ENCODE data around the gene SMPD3. TPM values are rescaled to one million over a fixed set of nuclear protein-coding genes. Genes with fewer than 3 reads are reported as not detected.

The SMPD3 gene
- total and polyA plus RNA-seq, 2 experiments from 2014 or later = 5.7 to 6.3 TPM

DNA sequence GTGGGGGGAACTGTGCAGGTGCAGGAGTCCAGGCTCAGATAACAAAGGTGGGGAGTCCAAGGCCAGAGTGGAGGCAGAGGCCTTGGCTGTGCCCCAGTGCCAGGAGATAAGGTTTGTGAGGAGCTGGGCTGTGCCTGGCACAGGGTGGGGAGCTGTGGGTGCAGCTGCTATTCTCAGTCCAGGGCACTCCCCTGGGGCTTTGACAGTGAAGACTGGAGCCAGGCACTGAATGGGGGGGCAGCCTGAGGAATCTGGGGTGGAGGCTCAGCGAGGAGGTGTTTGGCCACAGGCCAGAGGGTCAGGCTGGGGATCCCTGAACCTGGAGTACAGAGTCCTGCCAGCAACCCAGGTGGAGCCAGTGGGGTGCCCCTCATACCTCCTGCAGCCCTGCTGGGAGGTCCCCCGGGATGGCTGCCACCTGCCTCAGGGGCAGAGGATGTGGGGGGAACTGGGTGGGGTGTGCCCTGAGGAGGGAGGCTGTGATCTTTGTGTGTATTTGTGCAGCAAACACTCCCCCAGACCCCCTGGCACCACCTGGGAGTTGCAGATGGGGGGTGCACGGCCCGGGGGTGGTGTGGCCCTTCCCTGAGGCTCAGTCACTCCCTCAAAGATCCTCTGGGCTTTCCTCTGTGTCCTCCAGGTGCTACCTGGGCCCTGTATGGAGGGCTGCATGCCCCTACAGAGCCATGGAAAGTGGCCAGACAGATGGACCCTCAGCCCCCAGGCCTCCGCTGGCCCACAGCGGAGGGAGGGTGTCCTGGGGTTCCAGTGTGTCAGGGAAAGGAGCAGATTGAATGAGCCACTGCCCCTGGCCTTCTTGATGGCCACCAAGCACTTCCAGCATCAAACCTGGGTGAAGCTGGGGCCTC is 44.5 kb upstream of the SMPD3 start:
- peak; percentile 20 for DNase-seq (ENCODE audit: low spot score)
- Histone ChIP-seq H3K9me3 (ENCODE audit: low read depth) (no peaks in the 10 kb centered on the region), H3K36me3 (replicated peaks; ENCODE audit: insufficient read depth, low read depth) (no peaks in the 10 kb centered on the region), H2AFZ (no peak overlapping the region), H3K4me3 (no peak overlapping the region), H3K27ac (no peak overlapping the region), H3K79me2 (no peaks in the 10 kb centered on the region), H3K4me2 (no peak overlapping the region), H3K4me1 (ENCODE audit: insufficient read depth) (no peaks in the 10 kb centered on the region), H3K9me2 (replicated peaks; ENCODE audit: insufficient read depth) (no peaks in the 10 kb centered on the region), H3K27me3 (no peaks in the 10 kb centered on the region), H4K20me1 (ENCODE audit: insufficient read depth, poor library complexity, severe bottlenecking) (no peaks in the 10 kb centered on the region)
- no peak for TF ChIP-seq EZH2 (IDR thresholded peaks at IDR 0.05; ENCODE audit: borderline replicate concordance)
- TF ChIP-seq, protein P1, sequence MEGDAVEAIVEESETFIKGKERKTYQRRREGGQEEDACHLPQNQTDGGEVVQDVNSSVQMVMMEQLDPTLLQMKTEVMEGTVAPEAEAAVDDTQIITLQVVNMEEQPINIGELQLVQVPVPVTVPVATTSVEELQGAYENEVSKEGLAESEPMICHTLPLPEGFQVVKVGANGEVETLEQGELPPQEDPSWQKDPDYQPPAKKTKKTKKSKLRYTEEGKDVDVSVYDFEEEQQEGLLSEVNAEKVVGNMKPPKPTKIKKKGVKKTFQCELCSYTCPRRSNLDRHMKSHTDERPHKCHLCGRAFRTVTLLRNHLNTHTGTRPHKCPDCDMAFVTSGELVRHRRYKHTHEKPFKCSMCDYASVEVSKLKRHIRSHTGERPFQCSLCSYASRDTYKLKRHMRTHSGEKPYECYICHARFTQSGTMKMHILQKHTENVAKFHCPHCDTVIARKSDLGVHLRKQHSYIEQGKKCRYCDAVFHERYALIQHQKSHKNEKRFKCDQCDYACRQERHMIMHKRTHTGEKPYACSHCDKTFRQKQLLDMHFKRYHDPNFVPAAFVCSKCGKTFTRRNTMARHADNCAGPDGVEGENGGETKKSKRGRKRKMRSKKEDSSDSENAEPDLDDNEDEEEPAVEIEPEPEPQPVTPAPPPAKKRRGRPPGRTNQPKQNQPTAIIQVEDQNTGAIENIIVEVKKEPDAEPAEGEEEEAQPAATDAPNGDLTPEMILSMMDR (IDR thresholded peaks at IDR 0.05; ENCODE audit: poor library complexity) = no peak
- TF ChIP-seq EZH2phosphoT487 (IDR thresholded peaks at IDR 0.05; ENCODE audit: low read depth, severe bottlenecking, unreplicated experiment) = no peak
- WGBS (ENCODE audit: low lambda C conversion rate, missing lambda C conversion rate) = 81% methylated on average over 6 of the region's 6 CpGs

DNA sequence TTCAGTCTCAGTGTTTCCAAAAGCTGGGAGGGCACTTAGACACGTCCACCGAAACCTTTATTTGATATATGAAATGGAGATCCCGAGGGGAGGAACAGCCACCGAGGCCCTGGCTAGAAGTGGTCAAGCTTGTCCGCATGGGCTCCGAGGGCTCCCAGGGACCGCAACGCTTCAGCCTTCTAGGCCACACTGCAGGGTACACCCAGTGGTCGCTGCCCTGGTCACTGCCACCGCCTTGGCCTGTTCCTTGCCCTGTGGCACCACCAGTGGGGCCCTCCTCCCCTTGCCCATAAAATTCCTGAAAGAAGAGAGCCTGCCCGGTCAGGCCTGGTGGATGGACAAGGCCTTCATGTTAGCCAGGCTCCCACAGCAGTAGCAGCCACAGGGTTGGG is 43.8 kb upstream of the SMPD3 start:
- H3K9me3 ChIP-seq (ENCODE audit: low read depth) = no peaks in the 10 kb centered on the region
- H3K79me2 ChIP-seq = no peaks in the 10 kb centered on the region
- DNase-seq (ENCODE audit: low spot score) = no peak
- H3K4me3 ChIP-seq = no peak overlapping the region
- TF ChIP-seq, protein P1 (IDR thresholded peaks at IDR 0.05; ENCODE audit: poor library complexity) = no peak
- no peak for TF ChIP-seq EZH2phosphoT487 (IDR thresholded peaks at IDR 0.05; ENCODE audit: low read depth, severe bottlenecking, unreplicated experiment)
- TF ChIP-seq EZH2 (IDR thresholded peaks at IDR 0.05; ENCODE audit: borderline replicate concordance) = no peak
- no peaks in the 10 kb centered on the region for H3K36me3 ChIP-seq (replicated peaks; ENCODE audit: insufficient read depth, low read depth)
- WGBS (ENCODE audit: low lambda C conversion rate, missing lambda C conversion rate) = 90% methylated on average over 11 of the region's 11 CpGs
- no peaks in the 10 kb centered on the region for H3K27me3 ChIP-seq
- no peaks in the 10 kb centered on the region for H4K20me1 ChIP-seq (ENCODE audit: insufficient read depth, poor library complexity, severe bottlenecking)
- H3K27ac ChIP-seq = no peak overlapping the region
- H3K4me1 ChIP-seq (ENCODE audit: insufficient read depth) = no peaks in the 10 kb centered on the region
- H3K4me2 ChIP-seq = no peak overlapping the region
- H3K9me2 ChIP-seq (replicated peaks; ENCODE audit: insufficient read depth) = no peaks in the 10 kb centered on the region
- no peak overlapping the region for H2AFZ ChIP-seq

DNA sequence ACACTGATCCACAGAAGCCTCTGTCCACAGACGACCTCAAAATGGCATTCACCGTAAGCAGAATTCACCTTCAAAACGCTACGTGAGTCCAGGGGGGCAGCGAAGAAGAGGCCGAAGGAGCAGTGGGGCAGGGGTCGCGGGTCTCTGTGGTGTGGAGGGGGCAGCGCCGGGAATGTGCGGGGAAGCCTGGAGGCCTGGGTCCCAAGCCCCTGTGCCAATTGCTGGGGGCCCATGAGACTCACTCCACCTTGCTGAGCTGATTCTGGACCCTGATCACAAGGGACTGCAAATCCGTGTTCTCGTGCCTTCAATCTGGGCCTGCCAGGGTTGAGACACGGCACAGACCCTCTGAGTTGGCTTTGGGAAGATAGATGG is 43.3 kb upstream of the SMPD3 start:
- H3K9me2 ChIP-seq (replicated peaks; ENCODE audit: insufficient read depth) = no peaks in the 10 kb centered on the region
- H3K27me3 ChIP-seq = no peaks in the 10 kb centered on the region
- H3K79me2 ChIP-seq = no peaks in the 10 kb centered on the region
- H2AFZ ChIP-seq = no peak overlapping the region
- no peak overlapping the region for H3K4me3 ChIP-seq
- WGBS (ENCODE audit: low lambda C conversion rate, missing lambda C conversion rate) = 84% methylated on average over 13 of the region's 14 CpGs
- DNase-seq (ENCODE audit: low spot score) = no peak
- H3K27ac ChIP-seq = peak overlapping the region; percentile 17
- H3K4me2 ChIP-seq = no peak overlapping the region
- no peaks in the 10 kb centered on the region for H4K20me1 ChIP-seq (ENCODE audit: insufficient read depth, poor library complexity, severe bottlenecking)
- TF ChIP-seq, protein P1 (IDR thresholded peaks at IDR 0.05; ENCODE audit: poor library complexity) = no peak
- no peak for TF ChIP-seq EZH2 (IDR thresholded peaks at IDR 0.05; ENCODE audit: borderline replicate concordance)
- TF ChIP-seq EZH2phosphoT487 (IDR thresholded peaks at IDR 0.05; ENCODE audit: low read depth, severe bottlenecking, unreplicated experiment) = no peak
- peaks cover 5% of the 10 kb centered on the region for H3K4me1 ChIP-seq (ENCODE audit: insufficient read depth)
- H3K36me3 ChIP-seq (replicated peaks; ENCODE audit: insufficient read depth, low read depth) = no peaks in the 10 kb centered on the region
- no peaks in the 10 kb centered on the region for H3K9me3 ChIP-seq (ENCODE audit: low read depth)
